Mucosa of descending colon (tissue), 3 donors: Measurements from ENCODE around the gene ST7. TPM values are rescaled to one million over a fixed set of nuclear protein-coding genes. Genes with fewer than 3 reads are reported as not detected.

Source experiments
- ATAC-seq: fragments of 200-7000 bp; cut with Tn5 transposase; one replicate; pipeline ENCODE4 v1.9.1; 2020; ENCODE audit warnings: mild to moderate bottlenecking, moderate library complexity
- DNase-seq, 3 donors: peaks; one replicate each; pipeline ENCODE4 v3.0.0-alpha.2; 2020
- H3K36me3 ChIP-seq: fragments of 200-600 bp; one replicate; pipeline ENCODE4 v1.8.0; 2021; ENCODE audit warnings: low read depth, mild to moderate bottlenecking
- H3K4me1 ChIP-seq: fragments of 200-600 bp; one replicate; pipeline ENCODE4 v1.8.0; 2021; ENCODE audit warnings: low read depth, mild to moderate bottlenecking
- H3K4me3 ChIP-seq: fragments of 200-600 bp; one replicate; pipeline ENCODE4 v1.8.0; 2021; ENCODE audit warnings: mild to moderate bottlenecking
- H3K9me3 ChIP-seq: fragments of 200-600 bp; one replicate; pipeline ENCODE4 v1.8.0; 2021; ENCODE audit warnings: mild to moderate bottlenecking
- CTCF ChIP-seq: fragments of 200-600 bp; IDR thresholded peaks from one replicate; pipeline ENCODE4 v1.8.0; 2022; ENCODE audit warnings: antibody characterized with exemption, mild to moderate bottlenecking
- intact Hi-C, 2 donors: fragments of 100-400 bp; cut with DNase I in 1 of 2; cut with micrococcal nuclease in 1 of 2; formaldehyde crosslinking; loops; one replicate each; pipeline versions ENCODE4 v1.11.0 to v1.11.1; 2022; cut with DNase I, micrococcal nuclease
- total RNA-seq, 3 donors: library from RNA; stranded (reverse); fragmentation: NEBNext Ultra II Directional in 2 of 3; extraction: Animal tissue kit (Norgen Biotek cat#: 25700) in 2 of 3; gene quantifications; one replicate each; pipeline versions ENCODE4 v1.2.1 to v1.2.4, GENCODE V29; 2021 to 2023
- donor health status: DM: no; HTN: no; CAD: no; lungs with moderate emphysema.
- donor health status: DM: no; HTN: no; CAD: no.
- donor health status: DM: no; HTN: yes; CAD: no.

ST7 gene
- total RNA-seq, 3 donors from 2014 or later = 10.1 to 22.0 (median 11.3) TPM

GRCh38 chr7:116940689-116941370 lies 12.5 kb upstream of the ST7 start:
- no peak for DNase-seq
- Histone ChIP-seq H3K4me3 (no peak overlapping the region), H3K4me1 (no peaks in the 10 kb centered on the region), H3K9me3 (no peaks in the 10 kb centered on the region), H3K36me3 (no peaks in the 10 kb centered on the region)
- intact Hi-C loops = no loop called here
- TF ChIP-seq CTCF = no peak
- no peak for ATAC-seq

DNA sequence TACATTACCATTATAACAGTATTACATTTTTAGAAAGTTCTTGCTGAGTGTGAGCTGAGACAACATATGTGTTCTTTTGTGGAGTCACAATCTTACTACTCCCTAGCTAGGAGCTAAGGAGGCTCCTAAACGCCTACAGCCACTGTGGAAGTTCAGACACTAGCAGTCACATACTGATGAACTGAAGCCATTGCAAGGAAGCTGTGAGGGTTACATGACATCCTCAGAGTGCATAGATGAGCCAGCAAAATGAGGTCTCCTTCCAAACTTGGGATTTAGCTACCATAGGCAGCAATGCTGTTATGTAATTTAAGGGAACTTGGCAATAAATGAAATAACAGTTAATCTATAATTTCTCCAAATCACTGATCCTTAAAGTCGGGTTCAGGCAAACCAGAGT lies 10.8 kb upstream of the ST7 start:
- intact Hi-C loops = no loop called here
- H3K36me3 ChIP-seq = no peaks in the 10 kb centered on the region
- no peak for ATAC-seq
- H3K9me3 ChIP-seq = no peaks in the 10 kb centered on the region
- TF ChIP-seq CTCF = no peak
- H3K4me3 ChIP-seq = no peak overlapping the region
- no peaks in the 10 kb centered on the region for H3K4me1 ChIP-seq
- DNase-seq = no peak

DNA sequence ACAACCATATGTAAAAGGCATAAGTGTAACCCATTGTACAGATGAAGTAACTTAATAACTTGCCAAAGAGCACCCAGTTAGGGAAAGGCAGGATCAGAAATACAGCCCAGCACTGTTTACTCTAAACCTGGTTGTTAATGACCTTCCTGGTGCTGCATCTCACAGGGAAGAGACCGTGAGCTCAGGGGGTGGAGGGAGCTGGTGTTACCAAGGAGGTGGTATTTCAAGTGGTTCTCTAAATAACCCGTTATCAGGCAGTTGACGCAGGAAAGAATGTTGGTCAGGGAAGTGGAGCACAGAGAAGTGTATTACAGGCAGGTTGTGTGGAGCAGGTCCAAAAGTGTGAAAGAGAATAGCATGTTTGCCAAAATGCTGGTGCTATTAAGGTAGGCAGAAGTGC lies 4.4 kb upstream of the ST7 start:
- TF ChIP-seq CTCF = no peak
- ATAC-seq (no peak), DNase-seq (no peak)
- H3K36me3 ChIP-seq = no peaks in the 10 kb centered on the region
- no peak overlapping the region for H3K4me3 ChIP-seq
- no peaks in the 10 kb centered on the region for H3K4me1 ChIP-seq
- H3K9me3 ChIP-seq = no peaks in the 10 kb centered on the region
- intact Hi-C loops = no loop called here

DNA sequence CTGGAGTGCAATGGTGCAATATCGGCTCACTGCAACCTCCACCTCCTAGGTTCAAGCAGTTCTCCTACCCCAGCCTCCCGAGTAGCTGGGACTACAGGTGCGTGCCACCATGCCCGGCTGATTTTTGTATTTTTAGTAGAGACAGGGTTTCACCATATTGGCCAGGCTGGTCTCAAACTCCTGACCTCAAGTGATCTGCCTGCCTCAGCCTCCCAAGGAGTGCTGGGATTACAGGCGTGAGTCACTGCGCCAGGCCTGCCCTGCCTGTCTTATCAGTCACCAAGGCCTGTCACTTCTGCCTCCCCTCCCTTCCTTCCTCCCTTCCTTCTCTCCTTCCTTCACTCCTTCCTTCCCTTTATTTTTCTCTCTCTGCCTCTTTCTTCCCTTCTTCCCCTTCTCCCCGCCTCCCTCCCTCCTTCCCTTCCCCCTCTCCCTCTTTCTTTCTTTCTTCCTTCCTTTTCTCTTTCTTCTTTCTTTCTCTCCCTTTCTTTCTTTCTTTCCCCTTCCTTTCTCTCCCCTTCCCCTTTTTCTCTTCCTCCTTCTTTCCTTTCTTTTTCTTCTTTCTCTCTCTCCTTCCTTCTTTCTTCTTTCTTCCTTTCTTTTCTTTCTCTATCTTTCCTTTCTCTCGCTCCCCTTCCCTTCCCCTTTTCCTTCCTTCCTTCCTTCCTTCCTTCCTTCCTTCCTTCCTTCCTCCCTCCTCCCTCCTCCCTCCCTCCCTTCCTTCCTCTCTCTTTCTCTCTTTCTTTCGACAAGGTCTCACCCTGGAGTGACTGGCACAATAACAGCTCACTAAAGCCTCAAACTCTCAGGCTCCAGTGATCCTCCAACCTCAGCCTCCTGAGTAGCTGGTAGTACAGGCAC lies 3.1 kb upstream of the ST7 start:
- DNase-seq = no peak
- H3K36me3 ChIP-seq = no peaks in the 10 kb centered on the region
- peaks cover 4% of the 10 kb centered on the region for H3K4me1 ChIP-seq
- no peaks in the 10 kb centered on the region for H3K9me3 ChIP-seq
- no peak for ATAC-seq
- intact Hi-C loops = loop anchor here in 1 of 2 donors (5.0 kb wide), 1 partner anchor 88 kb away; the partner anchor contains the start of gene CAPZA2
- TF ChIP-seq CTCF = no peak
- no peak overlapping the region for H3K4me3 ChIP-seq

DNA sequence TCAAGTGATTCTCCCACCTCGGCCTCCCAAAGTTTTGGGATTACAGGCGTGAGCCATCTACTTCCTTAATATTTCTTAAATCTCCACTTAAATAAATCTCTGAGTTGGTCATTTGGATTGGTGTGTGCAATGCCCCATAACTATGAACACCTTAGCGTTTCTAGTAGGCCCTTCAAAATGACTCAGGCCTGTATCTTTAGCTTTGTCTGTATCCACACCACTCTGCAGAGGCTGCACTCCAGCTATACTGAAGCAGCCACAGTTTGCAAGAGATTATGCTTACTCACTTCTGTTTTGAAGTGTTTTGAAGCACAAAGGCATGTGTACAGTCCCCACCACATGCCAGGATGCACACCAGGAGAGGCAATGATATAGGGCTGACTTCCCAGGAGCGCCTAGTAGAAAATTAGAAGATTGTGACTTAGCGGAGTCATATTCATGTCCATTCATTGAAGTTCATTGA lies 2.4 kb upstream of the ST7 start:
- DNase-seq (no peak), ATAC-seq (no peak)
- intact Hi-C loops = loop anchor here in 1 of 2 donors (5.0 kb wide), 1 partner anchor 89 kb away; the partner anchor contains the start of gene CAPZA2
- Histone ChIP-seq H3K4me1 (peaks cover 11% of the 10 kb centered on the region), H3K4me3 (no peak overlapping the region), H3K9me3 (no peaks in the 10 kb centered on the region), H3K36me3 (no peaks in the 10 kb centered on the region)
- TF ChIP-seq CTCF = no peak
